HG03108 (cell line): ENCODE results near the gene GHRL.

ENCODE experiments used
- ATAC-seq: cut with Tn5 transposase; IDR thresholded peaks from one replicate; pipeline ENCODE4 v1.9.1; 2021; ENCODE audit warnings: moderate library complexity; ENCODE audit not compliant: unreplicated experiment

The GHRL gene, protein sequence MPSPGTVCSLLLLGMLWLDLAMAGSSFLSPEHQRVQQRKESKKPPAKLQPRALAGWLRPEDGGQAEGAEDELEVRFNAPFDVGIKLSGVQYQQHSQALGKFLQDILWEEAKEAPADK

DNA sequence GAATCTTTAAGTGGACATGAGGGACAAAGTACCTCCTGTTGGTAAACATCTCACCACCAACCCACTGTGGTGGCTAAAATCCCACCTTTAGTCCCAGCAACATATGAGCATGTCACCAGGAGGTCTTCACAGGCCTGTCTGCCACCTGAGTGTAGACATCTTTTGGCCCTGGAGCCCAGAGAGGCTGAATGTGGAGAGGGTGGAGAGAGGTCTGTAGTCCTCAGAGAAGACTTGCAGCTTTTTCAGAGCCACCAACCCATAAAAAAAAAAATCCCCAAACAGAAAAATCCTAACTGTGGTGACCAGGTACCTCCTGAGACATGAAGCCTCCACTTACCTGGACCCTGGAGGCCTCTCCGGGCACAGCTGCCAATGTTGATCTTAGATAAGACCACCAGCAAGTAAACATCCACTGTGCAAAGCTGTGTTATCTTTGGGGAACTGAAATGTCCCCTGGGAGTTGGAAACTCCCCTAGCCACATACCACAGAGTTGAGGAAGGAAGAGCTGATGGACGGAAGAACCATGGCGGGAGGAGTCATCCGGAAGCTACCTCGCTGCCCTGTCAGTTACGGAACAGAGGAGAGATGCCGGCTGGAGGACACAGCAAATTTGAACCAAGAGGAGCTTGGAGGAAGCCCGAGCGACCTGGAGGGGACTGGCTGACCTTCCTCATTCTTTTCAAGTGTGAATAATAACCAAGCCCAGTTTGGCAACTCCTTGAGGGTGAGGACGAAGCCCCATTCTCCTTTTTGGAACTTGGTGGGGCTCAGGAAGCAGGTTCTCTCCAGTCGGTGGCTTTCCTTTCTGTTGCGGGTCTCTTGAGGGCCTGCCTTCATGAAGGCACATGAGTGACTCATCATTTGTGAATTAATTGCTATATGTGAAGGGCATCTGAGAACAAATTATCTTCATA is at the start of gene GHRL:
GHRL (minus strand) TSS at position 443 of the 915 bp plus-strand sequence. CDS start 2,767 bp downstream, outside the sequence.
- peak; percentile 65 for ATAC-seq

DNA sequence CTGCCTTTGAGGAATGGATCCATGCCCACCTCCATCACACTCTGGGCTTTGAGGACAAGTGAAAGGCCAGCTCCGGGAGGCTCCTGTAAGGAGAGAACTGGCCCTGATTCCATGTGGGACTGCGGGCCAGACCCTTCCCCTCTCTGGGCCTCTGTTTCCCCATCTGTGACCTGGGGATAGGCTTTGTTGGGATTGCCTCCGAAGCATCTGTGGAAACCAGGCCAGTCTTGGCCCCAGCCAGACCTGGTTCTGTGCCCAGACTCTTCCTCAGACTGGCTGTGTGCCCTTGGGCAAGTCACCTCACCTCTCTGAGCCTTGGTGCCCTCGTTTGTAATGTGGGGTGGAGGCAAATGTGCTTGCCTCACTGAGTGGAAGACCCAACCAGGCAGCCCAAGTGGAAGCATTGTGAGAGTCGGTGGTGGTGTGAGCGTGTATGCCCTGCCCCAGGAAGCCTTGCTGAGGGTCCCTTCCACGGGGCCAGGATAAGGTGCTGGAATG is 49.2 kb upstream of the GHRL start:
- ATAC-seq = no peak

DNA sequence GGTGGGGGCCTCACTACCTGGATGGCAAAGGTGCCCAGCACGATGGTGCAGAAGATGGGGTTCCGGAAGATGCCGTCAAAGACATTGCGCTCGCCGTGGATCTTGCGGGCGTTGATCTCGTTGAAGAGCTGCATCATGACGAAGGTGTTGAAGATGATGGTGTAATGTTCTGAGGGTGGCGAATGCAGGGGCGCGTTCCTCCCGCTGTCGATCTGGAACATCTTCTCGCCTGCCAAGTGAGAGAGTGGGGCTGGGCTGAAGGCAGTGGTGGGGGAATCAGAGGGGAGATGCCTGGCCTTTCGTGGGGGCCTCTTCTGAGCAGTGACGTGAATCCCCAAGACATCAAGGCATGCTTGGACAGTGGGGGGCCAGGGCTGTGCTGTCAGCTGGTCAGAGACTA is 47.7 kb upstream of the GHRL start:
- ATAC-seq = no peak

DNA sequence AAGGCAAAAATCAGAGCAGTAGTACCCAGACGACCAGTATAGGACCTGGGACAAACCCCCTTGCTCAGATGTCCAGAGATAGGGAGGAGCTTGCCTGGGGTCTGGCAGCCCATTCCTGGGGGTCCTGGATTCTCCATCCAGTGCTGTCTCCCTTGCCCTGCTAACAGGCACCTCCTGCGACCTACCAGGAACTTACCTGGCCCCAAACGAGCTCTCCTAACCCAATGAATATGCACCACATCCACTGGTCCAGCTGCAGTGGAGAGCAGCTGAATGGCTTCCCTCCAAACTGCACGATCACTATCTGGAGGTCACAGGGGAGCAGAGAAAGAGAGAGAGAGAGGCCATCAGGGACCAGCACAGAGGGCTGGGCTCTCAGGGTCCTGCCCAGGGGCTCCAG is 47.3 kb upstream of the GHRL start:
- no peak for ATAC-seq

DNA sequence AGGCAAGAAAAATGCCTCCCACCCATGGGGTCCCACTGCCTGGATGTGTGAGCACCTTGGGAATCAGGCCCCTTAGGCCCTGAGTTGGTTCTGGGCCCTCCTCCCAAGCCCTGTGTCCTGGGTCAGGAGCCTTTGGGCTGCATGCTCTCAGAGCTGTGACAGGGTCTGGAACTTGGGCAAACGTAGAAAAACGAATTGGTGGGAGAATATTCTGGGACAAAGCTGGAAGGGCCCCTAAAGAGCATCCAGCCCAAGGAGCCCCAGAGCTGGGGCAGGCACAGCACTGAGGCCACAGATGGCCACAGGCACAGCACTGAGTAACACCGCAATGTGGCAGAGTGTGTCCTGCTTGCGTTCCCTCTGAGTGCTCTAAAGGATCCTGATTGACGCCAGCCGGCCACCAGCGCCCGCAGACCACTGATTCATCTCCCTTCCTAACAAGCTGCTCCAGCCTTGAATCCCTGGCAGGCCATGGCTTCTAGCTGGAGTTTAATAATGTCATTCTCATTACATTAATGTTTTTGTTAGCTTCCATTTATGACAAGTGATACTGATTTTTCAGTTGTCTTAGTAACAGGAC is 46.7 kb upstream of the GHRL start:
- ATAC-seq = no peak

DNA sequence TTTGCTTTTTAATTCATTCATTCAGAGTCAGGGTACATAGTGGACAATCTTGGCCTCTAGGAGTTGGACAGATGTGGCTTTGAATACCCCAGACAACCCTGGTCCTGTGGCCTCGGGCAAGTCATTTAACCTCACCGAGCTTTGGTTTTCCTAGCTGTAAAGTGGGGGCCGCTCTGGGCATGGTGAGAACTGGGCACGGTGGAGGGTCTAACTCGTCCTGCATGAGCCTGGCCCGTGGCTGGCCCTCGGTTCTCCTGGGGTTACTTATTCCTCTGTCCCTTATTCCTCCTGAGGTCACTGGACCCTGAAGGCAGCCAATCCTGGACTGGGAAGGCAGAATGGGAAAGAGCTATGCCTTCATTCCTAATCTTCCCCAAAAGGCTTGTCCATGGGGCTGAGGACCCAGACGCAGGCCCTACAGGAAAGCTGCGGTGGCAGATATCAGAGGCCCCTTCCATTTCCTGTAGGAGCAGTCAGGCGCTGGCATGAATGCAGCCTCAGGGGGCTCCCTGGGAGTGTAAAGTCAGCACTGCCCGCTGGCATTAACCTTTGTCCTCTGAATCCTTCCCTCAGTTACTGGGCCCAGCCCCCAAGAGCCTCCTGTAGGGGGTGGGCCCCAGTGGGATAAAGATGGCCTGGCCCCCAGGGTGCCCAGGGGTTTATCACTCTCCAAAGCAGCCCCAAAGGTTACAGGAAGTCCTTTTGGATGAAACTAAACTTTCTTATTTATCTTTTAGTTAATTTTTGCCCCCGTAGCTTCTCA is 46.0 kb upstream of the GHRL start:
- no peak for ATAC-seq

DNA sequence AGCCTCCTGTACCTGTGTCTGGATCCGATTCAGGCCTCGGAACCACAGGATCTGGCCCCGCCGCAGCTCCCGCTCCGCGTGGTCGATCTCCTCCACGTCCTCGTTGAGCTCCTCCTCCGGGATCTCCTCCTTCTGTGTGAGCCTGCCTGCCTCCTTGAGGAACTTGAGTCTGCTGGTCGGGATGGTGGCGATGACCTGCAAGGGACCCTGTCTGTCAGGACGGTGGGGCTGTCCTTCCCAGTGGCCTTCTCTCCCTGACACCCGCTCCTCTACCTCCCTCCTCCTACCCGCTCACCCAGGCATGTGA is 45.4 kb upstream of the GHRL start:
- ATAC-seq = no peak

DNA sequence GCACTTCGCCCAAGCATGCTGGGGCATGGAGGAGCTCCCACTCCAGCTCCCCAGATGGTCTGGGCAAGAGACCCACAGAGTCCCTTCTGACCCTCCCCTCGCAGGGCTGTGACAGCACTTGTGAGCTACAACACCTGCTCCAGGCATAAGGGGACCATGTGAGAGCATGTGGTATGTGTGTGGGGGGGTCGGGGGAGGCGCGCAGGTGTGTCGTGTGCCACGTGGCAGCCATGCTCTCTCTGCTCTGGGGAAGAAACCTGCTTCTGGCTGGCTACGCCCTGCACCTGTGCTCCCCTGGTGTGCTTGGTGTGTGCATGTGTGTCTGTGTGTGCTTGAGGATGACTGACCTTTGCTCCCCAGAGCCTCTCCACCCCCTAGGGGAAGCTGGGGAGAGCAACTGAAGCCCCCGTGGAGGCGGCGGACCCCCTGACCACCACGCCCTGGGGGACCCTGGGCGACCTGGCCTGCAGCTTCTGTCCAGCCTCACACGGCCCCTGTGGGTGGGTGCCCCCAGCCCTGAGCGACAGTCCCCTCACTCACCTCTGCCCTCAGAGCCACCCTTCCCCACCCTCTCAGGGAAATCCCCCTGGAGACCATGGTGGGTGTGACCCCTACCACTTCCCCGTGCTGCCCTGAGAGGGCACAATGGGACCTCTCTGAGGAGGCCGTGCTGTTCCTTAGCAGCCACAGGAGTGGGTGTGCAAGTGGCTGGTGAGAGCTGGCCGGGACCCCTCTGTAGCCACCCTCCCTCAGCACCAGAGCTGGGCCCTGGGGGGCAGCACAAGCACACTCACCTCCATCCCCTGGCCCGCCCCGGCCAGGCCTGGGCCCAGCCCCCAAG is 44.8 kb upstream of the GHRL start:
- no peak for ATAC-seq

DNA sequence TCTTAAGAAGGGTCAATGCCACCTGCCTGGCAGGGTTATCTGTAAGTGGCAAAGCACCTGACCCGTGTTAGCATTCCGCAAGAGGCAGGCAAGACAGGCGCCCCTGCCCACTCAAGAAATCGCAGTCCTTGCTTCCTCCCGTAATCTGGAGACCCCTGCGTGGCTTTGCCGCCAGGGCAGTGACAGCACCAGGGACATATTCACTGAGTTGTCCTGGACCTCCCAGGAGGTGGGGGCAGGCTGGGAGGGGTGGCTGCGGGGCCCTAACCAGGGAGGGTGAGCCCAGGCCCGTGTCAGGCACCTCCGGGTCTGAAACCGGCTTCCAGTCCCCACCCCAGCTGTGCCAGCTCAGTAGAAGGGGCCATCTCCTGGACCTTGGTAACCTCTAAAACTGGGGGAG is 44.0 kb upstream of the GHRL start:
- ATAC-seq = no peak

DNA sequence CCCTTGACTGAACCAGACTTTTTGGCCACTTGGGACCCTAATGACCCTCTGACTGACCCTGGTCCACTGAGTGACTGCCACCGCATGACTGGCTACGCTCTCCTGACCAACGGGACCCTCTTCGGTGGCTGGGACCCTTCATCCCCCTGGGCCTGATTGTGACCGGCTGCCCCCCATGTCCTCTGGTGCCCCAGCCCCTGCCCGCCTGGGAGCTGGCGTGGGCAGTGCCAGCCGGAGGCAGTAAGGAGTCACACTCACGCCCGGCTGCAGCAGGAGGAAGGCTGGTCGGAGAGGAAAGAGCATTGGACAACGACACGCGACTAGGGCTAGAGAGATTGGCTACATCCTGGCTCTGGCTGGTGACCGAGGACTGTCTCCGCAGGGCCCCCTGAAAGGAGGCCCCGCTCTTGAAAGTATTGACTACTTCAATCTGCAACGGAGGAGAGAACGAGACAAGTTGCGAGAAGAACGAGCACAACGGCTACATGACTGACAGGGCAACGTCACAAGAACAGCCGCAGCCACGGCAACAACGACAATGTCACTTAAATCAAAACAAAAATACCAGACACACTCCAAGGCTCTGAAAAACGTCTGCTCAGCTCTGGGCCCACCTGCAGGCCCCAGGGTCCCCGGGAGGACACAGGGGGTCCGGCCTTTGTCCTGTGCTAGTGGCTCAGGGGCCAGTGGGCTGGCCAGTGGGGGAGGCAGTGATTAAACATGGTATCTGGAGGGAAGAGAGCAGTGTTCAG is 43.3 kb upstream of the GHRL start:
- ATAC-seq = no peak

DNA sequence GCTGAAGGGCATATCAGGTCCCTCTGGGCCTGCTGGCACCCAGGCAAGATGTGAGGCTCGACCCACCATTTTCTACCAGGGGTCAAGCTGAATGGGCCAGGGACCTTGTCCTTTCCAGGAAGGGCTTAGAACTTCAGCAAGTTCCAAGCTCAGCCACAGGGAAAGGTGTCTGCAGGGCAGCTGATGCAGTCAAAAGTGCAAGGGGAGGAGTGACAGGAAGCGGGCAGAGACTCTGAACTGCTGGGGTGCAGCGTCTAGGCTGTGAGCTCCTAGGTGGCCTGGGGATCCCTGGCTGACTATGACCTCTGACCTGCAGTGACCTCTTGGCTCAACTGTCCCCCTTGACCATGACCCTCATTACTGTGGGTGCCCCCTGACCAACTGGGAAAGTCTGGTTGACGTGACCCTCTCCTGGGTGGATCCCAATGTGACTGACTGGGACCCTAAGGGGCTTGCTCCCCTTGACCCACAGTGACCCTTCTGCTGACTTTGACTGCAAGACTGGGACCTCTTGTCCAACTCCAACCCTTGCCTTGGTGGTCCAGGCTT is 42.5 kb upstream of the GHRL start:
- ATAC-seq = no peak

DNA sequence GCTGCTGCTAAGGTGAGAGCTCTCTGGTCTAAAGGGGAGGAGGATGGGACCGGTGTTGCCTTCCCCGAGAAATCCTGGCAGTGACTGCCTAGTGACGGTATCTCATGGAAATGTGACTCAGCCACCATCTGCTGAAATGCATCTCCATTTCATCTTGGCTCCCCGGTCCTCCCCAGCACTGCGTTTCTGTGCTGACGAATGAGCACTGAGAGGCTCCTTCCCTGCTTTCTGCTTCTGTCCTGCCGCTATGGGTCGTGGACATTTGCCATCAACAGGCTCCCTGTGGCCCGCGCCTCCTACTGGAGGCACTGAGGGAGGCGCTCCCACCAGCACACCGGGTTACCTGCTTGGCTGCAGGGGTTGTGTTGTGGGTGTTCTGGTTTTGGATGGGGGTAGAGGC is 41.7 kb upstream of the GHRL start:
- ATAC-seq = no peak

DNA sequence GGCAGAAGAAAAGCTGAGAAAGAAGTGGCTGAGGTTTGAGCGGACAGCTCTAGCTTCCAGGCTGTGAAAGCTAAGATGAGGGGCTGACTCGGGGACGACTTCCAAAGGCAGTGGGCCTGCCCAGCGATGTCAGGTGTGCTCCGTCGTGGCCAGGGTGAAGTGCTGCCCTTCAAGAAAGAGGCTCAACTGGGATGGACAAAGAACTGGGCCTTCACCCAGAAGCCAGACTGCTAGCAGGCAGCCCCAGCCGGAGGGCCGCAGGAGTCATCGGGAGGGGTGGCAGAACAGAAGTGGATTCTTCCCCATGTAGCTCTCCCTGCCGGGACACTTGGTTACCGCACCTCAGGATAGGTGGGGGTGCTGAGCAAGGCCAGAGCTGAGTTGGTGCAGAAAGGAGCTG is 41.3 kb upstream of the GHRL start:
- no peak for ATAC-seq

DNA sequence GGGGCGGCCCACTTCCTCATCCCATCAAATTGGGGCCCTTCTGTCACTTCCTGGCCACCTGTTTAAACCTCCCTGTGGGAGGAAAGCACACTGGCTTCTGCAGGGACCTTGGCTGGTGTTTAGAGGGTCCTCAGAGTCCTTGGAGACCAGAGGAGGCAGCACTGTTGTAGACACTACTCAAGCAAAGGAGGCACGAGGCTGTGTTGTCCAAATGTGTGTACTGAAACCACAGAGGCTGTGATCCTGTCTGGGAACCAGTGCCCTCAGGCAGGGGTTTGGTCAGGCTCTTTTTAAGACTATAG is 40.6 kb upstream of the GHRL start:
- ATAC-seq = no peak

DNA sequence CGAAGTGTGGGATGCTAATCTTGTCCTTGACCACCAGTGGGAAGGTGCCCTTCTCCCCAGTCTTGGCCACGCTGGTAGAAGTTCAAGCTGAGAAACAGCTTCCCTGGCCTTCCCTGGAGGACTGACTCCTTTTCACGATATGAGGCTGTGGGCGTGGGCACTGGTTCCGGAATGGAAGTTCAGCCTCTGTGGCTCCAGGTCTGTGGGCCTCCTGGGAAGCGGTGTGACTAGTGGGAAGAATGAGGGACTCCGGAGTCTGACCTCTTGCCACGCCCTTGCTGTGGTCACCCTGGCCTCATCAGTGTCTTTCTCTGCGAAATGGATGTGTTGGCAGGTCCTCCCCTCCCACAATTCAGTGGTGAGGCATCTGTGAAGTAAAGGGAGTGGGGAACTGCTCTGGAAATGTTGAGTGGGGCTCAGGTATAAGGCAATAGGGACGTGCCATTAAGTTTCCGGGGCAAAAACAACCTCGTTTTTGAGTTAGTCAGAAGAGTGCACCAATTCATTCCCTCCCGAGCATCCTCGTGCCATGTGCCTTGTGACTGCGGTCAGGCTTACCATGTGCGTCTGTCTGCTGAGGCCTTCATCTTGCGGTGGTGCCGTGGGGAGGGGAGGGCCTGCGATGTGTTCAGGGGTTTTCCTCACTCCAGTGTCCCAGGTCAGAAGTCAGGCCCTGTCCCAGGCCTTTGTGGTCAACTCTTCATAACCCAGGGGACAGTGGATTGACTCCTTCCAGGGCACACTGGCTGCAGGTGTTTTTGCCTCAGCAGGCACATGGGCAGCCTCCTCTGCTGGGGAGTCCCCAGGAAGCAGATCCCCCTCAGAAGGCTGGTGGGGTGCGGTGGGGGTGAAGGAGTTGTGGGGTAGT is 40.0 kb upstream of the GHRL start:
- ATAC-seq = no peak

DNA sequence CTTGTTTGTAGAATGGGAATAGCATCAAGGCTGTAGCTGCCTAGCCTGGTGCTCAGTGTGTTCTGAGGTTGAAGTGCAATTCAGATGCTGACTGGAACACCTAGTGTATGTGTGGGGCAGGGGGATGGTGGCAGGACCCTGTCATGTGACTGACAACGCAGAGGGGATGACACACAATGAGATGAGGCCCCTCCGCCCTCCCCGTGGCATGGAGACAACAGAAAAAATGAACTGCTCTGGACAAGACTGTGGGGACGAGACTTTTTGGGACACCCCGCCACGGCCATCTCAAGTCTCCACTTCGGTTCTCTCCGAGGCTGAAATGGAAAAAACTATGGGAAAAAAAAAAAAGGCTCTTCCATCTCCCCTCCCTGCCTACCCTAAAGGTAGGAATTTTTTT is 38.6 kb upstream of the GHRL start:
- no peak for ATAC-seq

DNA sequence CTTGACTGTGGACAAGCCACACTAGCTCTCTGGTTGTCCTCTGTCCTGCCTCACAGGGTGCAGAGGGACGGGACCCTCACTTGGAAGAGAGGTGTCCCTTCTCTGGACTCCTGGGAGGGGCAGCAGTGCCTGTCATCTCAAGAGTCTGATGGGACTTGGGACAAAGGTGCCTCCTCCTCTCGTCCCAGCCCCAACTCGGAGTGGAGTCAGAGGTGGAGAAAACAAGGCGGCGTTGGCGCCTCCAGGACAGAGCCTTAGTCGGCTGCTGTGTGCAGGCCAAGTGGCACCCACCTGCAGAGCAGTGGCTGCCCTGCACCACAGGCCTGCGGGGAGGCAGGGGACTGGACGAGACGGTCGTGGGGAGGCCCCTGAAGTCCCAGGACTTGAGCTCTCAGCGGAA is 37.6 kb upstream of the GHRL start:
- no peak for ATAC-seq

DNA sequence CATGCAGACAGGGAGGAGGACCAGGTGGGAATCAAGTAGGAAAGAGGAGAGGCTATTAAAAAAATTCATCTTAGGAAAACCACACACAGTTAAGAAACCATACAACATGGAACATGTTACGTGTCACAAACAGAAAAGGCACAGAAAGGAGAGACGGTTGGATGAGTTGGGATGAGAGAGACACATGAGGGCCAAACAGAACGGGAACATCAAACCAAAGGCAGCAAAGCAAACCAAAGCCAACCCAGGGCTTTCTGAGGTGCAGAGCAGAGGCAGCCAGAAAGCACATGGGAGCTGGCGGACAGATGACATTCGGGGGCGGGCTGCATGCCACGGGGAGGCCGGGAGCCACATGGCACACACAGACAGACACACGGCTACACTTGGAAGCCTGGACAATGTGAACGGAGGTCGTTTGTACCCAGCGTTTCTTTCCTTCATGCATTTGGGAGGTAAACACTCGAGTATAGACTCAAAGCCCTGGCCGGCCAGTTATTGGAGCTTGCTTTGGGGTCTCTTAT is 36.8 kb upstream of the GHRL start:
- ATAC-seq = no peak
